Suprapubic skin (tissue), 4 donors: Measurements from ENCODE around the gene ST8SIA6. TPM values are rescaled to one million over a fixed set of nuclear protein-coding genes. Genes with fewer than 3 reads are reported as not detected.

ENCODE experiments used
- DNase-seq, 2 donors: peaks; one replicate each; pipeline ENCODE4 v3.0.0-alpha.2; 2019; ENCODE audit warnings: low spot score in 2 of 2
- H3K27ac ChIP-seq: fragments of 200-600 bp; sonication (generic); one replicate; pipeline ENCODE4 v1.5.1; 2019
- H3K27me3 ChIP-seq: fragments of 200-600 bp; sonication (generic); one replicate; pipeline ENCODE4 v1.5.1; 2019
- H3K36me3 ChIP-seq: fragments of 200-600 bp; sonication (generic); one replicate; pipeline ENCODE4 v1.5.1; 2019
- H3K4me1 ChIP-seq: fragments of 200-600 bp; sonication (generic); one replicate; pipeline ENCODE4 v1.5.1; 2019
- H3K4me3 ChIP-seq: fragments of 200-600 bp; sonication (generic); one replicate; pipeline ENCODE4 v1.5.1; 2019; ENCODE audit warnings: mild to moderate bottlenecking
- H3K9me3 ChIP-seq: fragments of 200-600 bp; sonication (generic); one replicate; pipeline ENCODE4 v1.5.1; 2019
- CTCF ChIP-seq, 2 donors: fragments of 200-600 bp in 1 of 2; fragments of 450-650 bp in 1 of 2; sonication (generic) in 1 of 2; IDR thresholded peaks; one replicate each; pipeline ENCODE4 v1.5.1; 2016 to 2019; ENCODE audit warnings: antibody characterized with exemption in 2 of 2, mild to moderate bottlenecking in 1 of 2, moderate library complexity in 1 of 2
- EP300 ChIP-seq: sonication (generic); formaldehyde crosslinking; IDR thresholded peaks from one replicate; pipeline ENCODE4 v1.6.1; 2017; ENCODE audit warnings: antibody characterized with exemption
- POLR2A ChIP-seq, 2 donors: fragments of 450-650 bp; IDR thresholded peaks; one replicate each; pipeline ENCODE4 v1.6.1; 2017; ENCODE audit warnings: antibody characterized with exemption in 2 of 2, mild to moderate bottlenecking in 2 of 2, moderate library complexity in 2 of 2
- POLR2AphosphoS5 ChIP-seq, 3 donors: sonication (generic); formaldehyde crosslinking; IDR thresholded peaks; one replicate each; pipeline ENCODE4 v1.6.1; 2017; ENCODE audit warnings: antibody characterized with exemption in 3 of 3
- WGBS: methylation state at CpG from one replicate; pipeline ENCODE4 v1.1.5; 2018; 5-methylcytosine and 5-hydroxymethylcytosine counted together
- total RNA-seq, 4 donors: library from RNA; depleted of rRNA; stranded (reverse); fragments of >200 nt; gene quantifications; one replicate each; pipeline ENCODE4 v1.1.0, GENCODE V29; 2016

ST8SIA6 gene
- total RNA-seq, 4 donors from 2014 or later = 1.2 to 5.2 (median 3.2) TPM

- DNase-seq = no peak
- TF ChIP-seq POLR2AphosphoS5 (IDR thresholded peaks at IDR 0.05) = no peak
- TF ChIP-seq EP300 = no peak
- TF ChIP-seq CTCF (IDR thresholded peaks at IDR 0.05) = no peak
- no peak for TF ChIP-seq POLR2A (IDR thresholded peaks at IDR 0.05)
- Histone ChIP-seq H3K27me3 (no peaks in the 10 kb centered on the region), H3K9me3 (no peaks in the 10 kb centered on the region), H3K36me3 (no peaks in the 10 kb centered on the region), H3K4me1 (no peaks in the 10 kb centered on the region), H3K27ac (no peak overlapping the region), H3K4me3 (no peak overlapping the region)
- 88% methylated on average over 3 of the region's 3 CpGs for WGBS
Measured at GRCh38 chr10:17396004-17396403, 58.4 kb downstream of the ST8SIA6 start.

GRCh38 chr10:17394854-17395253, 59.5 kb downstream of the ST8SIA6 start:
- Histone ChIP-seq H3K9me3 (no peaks in the 10 kb centered on the region), H3K27me3 (no peaks in the 10 kb centered on the region), H3K36me3 (no peaks in the 10 kb centered on the region), H3K4me1 (no peaks in the 10 kb centered on the region), H3K4me3 (no peak overlapping the region), H3K27ac (no peak overlapping the region)
- 41% methylated on average over 6 of the region's 6 CpGs for WGBS
- DNase-seq = no peak
- TF ChIP-seq EP300 (no peak), POLR2AphosphoS5 (IDR thresholded peaks at IDR 0.05) (no peak), CTCF (IDR thresholded peaks at IDR 0.05) (no peak), POLR2A (IDR thresholded peaks at IDR 0.05) (no peak)

DNA sequence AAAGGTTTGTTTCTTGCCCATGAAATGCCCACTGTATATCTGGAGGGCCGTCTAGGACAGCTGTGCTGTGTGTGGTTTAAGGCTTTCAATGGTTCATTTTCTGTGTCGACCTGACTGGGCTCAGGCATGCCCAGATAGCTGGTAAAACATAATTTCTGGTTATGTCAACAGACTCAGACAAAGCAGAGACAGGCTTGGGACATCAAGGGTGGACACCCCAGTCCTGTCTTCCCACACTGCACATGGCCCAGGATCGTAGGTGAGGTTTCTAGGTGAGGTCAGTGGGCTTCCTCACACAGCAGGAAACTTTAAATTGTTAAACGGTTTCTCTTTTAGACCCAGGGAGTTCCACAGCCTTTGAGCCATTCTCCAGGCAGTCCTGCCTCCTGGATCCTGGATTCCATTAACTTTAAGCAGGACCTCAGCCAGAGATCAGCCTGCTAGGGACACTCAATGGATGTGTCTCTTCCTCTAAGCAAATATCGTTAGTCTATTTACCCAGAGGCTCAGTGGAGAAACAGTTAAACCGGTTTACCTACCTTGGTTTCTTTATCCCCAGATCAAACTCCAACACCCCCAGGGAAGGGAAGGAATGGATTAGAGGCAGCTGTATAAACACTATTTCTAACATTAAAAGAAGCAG, 66.4 kb downstream of the ST8SIA6 start:
- TF ChIP-seq CTCF (IDR thresholded peaks at IDR 0.05) (no peak), POLR2AphosphoS5 (IDR thresholded peaks at IDR 0.05) (no peak), POLR2A (IDR thresholded peaks at IDR 0.05) (no peak), EP300 (no peak)
- Histone ChIP-seq H3K9me3 (no peaks in the 10 kb centered on the region), H3K4me1 (peaks cover 13% of the 10 kb centered on the region), H3K27me3 (no peaks in the 10 kb centered on the region), H3K4me3 (no peak overlapping the region), H3K27ac (no peak overlapping the region), H3K36me3 (no peaks in the 10 kb centered on the region)
- no peak for DNase-seq
- 30% methylated on average over 6 of the region's 6 CpGs for WGBS

DNA sequence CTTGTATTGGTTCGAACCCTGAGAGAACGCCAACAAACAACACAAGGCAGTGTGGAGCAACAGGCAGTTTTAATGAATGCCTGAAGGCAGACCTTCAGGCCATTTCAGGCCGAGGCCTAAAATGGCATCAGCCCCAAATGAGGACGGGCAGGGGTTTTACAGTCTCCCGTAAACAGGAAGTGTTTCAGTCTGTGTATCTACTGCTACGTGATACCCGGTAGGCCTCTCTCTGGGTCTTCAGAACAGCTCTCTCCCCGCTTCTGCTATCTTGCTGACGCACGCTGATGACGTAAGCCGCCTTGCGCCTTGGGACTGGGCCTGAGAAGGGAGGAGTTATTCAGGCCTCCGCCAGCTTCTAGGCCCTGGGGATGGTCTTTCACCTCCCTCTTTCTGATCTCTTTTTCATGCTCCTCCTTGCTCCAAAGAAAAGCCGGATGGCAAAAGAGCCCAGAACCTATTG, 67.7 kb downstream of the ST8SIA6 start:
- Histone ChIP-seq H3K27ac (no peak overlapping the region), H3K9me3 (no peaks in the 10 kb centered on the region), H3K4me3 (no peak overlapping the region), H3K27me3 (no peaks in the 10 kb centered on the region), H3K36me3 (no peaks in the 10 kb centered on the region), H3K4me1 (peaks cover 17% of the 10 kb centered on the region)
- TF ChIP-seq CTCF (IDR thresholded peaks at IDR 0.05) (no peak), POLR2AphosphoS5 (IDR thresholded peaks at IDR 0.05) (no peak), POLR2A (IDR thresholded peaks at IDR 0.05) (no peak), EP300 (no peak)
- DNase-seq = no peak
- WGBS = 88% methylated on average over 15 of the region's 15 CpGs

GRCh38 chr10:17386021-17386420, 68.4 kb downstream of the ST8SIA6 start:
- Histone ChIP-seq H3K27ac (no peak overlapping the region), H3K27me3 (no peaks in the 10 kb centered on the region), H3K9me3 (no peaks in the 10 kb centered on the region), H3K36me3 (no peaks in the 10 kb centered on the region), H3K4me3 (no peak overlapping the region), H3K4me1 (peaks cover 21% of the 10 kb centered on the region)
- whole genome bisulfite sequencing = 96% methylated on average over 5 of the region's 18 CpGs
- TF ChIP-seq EP300 (no peak), POLR2AphosphoS5 (IDR thresholded peaks at IDR 0.05) (no peak), CTCF (IDR thresholded peaks at IDR 0.05) (no peak), POLR2A (IDR thresholded peaks at IDR 0.05) (no peak)
- no peak for DNase-seq
